SIG-M5 treated with dmso at 0.1 percent for 504 hours (cell line): ENCODE data around the gene C16orf96.
A peak's percentile ranks its signal among the peaks of the same experiment; 100 is the strongest.

Source experiments
- DNase-seq: peaks from one replicate; lab custom pipeline; 2025; ENCODE audit not compliant: unreplicated experiment; lab: John Stamatoyannopoulos, UW

Gene C16orf96

GRCh38 chr16:4615384-4616046 lies 59.4 kb downstream of the C16orf96 start:
- no peak for DNase-seq

GRCh38 chr16:4616047-4616811 lies 60.1 kb downstream of the C16orf96 start:
- DNase-seq: peak; percentile 98

DNA sequence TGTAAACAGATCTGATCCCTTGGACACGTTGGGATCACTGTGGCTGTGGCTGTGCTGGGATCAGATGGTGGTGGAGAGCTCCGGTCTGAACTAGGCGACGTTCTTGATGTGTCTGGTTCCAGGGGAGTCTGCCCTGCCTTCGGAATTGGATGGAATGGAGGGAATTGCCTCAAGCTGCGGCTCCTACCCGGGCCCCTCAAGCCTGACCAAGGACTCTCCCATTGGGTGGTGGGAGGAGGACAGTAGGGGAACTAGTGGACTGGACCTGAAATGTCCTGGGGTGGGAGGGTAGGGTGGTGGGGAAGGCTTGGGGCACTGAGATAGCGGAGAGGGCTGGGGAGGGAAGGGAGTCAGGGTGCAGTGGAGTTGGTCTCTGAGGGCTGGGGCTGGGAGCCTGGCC lies 61.7 kb downstream of the C16orf96 start:
- DNase-seq: no peak

DNA sequence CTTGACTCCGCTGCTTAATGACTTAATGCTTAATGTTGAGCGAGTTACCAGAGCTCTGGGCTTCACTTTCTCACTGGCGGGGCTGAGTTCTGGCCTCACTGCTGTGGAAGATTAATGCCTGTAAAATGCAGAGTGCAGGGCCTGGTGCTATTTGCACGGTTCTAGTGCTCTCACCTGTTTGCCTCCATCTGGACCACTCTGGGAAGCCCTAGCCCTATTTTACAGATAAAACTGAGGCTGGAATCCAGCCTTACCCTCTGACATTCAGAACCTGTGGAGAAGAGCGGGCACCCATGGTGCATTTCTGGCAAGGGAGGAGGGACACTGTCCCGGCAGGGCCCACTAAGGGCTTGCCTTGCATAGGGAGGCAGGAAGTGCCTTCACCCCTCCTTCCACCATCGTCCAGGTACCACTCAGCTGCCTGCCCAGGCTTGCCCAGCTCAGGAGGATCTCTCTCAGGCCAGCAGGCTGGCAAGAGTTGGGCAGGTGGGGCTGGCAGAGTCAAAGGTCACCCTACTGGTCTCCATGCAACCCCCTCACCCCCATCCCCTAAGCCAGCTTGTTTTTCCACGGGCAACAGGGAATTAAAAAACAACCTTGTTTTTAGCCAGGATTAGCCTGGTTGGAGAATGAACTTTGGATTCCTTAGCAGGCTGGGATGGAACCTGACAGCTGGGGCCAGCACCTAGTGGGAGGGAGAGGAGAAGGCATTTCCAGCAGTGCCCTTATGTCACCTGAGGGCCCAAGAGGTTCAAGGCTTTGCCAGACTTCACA lies 62.7 kb downstream of the C16orf96 start:
- no peak for DNase-seq

DNA sequence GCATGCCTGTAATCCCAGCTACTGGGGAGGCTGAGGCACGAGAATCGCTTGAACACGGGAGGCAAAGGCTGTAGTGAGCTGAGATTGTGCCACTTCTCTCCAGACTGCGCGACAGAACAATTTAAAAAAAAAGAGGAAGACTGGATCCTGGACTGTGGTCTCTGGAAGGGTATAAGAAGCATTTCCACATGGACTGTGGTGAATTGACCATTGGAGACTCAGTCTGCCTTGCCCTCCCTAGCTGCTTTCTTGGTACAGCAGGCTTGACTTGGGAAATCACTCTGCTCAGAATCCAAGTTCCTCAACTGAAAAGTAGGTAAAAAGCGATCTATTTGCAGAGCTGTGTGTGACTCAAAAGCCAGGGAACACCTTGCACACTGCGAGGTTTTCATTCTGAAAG lies 67.5 kb downstream of the C16orf96 start:
- peak; percentile 15 for DNase-seq

- peak; percentile 97 for DNase-seq
These were observed 68.1 kb downstream of the C16orf96 start, which contains the start of gene MGRN1 for GRCh38 chr16:4624015-4624826. Gene MGRN1, plus strand, starts transcription at chr16:4624826. Its CDS starts 135 bp downstream, at chr16:4624961.

GRCh38 chr16:4624827-4625559 lies 68.9 kb downstream of the C16orf96 start:
- DNase-seq: peak; percentile 64

DNA sequence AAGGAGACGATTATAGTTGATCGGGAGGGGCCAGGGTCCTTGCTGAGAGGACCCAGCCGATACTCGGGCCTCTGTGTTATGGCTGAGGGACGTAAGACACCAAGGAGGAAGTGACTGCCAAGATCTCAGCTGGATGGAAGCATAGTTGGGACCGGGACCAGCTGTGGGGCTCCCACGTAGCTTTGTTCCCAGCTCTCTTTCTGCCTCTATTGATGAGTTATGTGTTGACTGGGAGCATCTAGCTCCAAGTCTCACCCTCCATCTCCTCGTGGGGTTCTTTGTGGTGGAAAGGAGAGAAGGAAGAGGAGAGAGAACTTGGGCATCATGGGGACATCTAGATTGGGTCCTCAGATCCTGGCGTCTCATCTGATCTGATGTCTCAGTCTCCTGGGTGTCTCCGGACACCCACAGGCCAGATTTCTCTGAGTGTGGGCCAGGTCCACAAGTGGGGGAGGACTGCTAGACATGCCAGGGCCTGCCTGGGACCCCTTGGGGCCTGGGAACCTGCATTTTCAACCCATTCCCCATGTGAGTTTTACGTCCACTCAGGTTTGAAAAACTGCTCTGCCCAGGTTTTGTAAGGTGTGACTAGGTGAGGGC lies 69.5 kb downstream of the C16orf96 start:
- DNase-seq: peak; percentile 75

- DNase-seq: no peak
These were observed 70.3 kb downstream of the C16orf96 start for GRCh38 chr16:4626396-4626795.

DNA sequence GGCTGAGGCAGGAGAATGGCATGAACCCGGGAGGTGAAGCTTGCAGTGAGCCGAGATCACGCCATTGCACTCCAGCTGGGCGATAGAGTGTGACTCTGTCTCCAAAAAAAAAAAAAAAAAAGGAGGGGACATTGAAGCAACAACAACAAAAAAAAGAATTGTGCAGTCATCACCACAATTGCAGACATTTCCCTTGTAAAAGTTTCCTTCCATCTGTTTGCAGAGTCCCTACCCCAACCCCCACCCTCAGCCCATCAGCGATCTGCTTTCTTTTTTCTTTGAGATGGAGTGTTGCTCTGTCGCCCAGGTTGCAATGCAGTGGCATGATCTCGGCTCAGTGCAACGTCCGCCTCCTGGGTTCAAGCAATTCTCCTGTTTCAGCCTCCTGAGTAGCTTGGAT lies 72.1 kb downstream of the C16orf96 start:
- DNase-seq: no peak

DNA sequence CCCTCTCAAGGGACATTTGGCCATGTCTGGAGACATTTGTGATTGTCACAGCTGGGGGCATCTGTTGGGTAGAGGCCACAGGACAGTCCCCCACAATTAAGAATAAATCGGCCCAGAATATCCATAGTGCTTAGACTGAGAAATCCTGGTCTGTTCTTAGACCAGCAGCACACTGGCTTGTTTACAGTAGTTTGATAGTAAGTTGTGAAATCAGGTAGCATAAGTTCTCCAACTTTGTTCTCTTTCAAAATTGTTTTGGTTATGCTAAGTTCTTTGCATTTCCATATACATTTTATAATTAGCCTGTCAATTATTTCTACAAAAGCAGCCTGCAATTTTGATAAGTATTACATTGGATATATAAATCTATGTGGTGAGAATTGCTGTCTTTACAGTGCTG lies 75.3 kb downstream of the C16orf96 start:
- no peak for DNase-seq

DNA sequence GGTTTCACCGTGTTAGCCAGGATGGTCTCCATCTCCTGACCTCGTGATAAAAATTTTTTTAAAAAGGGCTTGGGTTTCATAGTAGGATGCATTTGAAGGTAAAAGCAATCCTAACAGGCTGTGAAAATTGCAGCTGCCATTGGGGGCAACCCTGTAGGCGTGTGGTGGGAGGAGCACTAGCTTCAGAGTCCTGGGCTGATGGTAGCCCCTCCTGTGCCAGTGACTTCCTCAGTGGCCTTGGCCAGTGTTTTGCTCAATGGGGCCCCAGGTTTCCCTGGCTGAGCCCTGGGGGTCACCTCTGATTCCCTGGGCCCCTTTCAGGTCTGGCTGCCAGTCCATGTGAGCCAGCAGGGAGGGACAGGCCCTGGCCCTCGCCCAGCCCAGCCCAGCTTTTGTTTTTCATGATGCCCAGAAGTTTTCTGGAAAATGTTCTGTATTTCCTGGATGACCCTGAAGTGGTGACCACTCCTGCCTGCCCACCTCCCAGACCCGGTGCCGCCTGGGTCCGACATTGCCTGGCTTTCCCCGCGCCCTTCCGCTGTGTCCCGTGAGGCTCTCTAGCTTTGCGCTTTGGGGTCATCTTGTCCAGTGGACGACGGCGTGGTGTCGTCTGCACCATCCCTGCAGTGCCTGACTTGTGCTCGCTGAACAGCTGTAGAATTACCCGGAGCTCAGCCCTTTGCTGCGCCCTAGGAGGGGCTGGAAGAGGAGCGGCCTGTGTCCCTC lies 77.9 kb downstream of the C16orf96 start:
- DNase-seq: no peak

- no peak for DNase-seq
These were observed 78.6 kb downstream of the C16orf96 start for GRCh38 chr16:4634768-4635167.

- no peak for DNase-seq
These were observed 80.1 kb downstream of the C16orf96 start for GRCh38 chr16:4636196-4636595.

- no peak for DNase-seq
These were observed 81.5 kb downstream of the C16orf96 start for GRCh38 chr16:4637501-4638166.

- DNase-seq: no peak
These were observed 83.9 kb downstream of the C16orf96 start for GRCh38 chr16:4639899-4640509.

DNA sequence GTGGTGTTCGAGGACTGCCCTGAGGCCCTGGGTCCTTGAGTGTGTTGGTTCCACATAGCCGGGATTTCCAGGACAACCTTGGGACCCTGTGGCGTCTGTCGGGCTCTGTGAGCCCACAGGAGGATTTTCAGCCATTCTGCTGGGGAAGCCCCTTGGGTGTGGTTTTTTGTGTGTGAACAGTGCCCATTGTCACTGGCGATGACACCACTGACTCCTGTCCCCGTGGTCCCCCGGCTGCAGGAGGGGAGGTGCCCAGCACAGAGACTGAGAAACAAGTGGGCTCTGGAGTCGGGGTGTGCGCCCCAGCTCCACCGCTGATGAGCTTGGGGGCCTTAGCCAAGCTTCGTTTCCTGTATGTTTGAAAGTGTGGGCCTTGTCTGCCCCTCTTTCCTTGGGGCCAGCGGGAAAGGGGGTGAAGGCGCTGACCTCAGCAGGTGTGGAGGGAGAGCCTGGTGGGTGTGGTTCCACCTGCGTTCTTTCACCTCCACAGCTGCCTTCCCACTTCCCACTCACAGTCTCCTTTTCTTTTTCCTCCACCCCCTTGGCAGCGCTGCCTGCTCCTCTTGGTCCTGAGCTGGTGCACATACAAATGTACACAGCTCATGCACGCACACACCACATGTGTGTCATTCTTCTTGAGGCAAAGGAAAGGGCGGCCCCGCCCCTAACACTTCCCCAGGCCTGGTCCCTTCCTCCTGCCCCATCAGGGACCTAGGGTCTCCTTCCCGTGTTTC lies 84.6 kb downstream of the C16orf96 start:
- no peak for DNase-seq

DNA sequence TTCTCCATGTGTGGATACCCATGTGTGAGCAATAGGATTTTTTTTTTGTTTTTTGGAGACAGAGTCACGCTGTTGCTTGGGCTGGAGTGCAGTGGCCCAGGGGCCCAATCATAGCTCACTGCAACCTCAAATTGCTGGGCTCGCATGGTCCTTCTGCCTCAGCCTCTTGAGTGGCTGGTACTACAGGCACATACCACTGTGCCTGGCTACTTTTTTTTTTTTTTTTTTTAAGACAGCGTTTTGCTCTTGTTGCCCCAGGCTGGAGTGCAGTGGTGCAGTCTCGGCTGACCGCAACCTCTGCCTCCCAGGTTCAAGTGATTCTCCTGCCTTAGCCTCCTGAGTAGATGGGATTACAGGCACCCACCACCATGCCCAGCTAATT lies 85.2 kb downstream of the C16orf96 start:
- DNase-seq: no peak
